Neutrophil (primary cell): ENCODE data around the gene TEKTIP1.
A peak's percentile ranks its signal among the peaks of the same experiment; 100 is the strongest.

ENCODE experiments used
- H3K27ac ChIP-seq: fragments of 200-600 bp; sonication (generic); 2 replicates; pipeline ENCODE4 v1.5.1; 2016; ENCODE audit warnings: mild to moderate bottlenecking, moderate library complexity
- H3K27me3 ChIP-seq: fragments of 200-600 bp; sonication (generic); 2 replicates; pipeline ENCODE4 v1.6.0; 2016; ENCODE audit warnings: mild to moderate bottlenecking
- H3K36me3 ChIP-seq: fragments of 200-600 bp; sonication (generic); 2 replicates; pipeline ENCODE4 v1.5.1; 2017
- H3K4me1 ChIP-seq, 2 experiments: fragments of 200-600 bp in 1 of 2; sonication (generic) in 1 of 2; 1 replicate in 1 of 2; 2 replicates in 1 of 2; pipeline versions ENCODE4 v1.5.1 to v1.6.1; 2013 to 2016; ENCODE audit warnings: low read depth in 1 of 2, low read length in 1 of 2, mild to moderate bottlenecking in 1 of 2, moderate library complexity in 1 of 2; ENCODE audit not compliant: control insufficient read depth in 1 of 2, insufficient read depth in 1 of 2
- H3K4me3 ChIP-seq, 2 experiments: fragments of 200-600 bp in 1 of 2; sonication (generic) in 1 of 2; 1 replicate in 1 of 2; 2 replicates in 1 of 2; pipeline ENCODE4 v1.5.1; 2013 to 2016; ENCODE audit warnings: low read depth in 1 of 2, low read length in 1 of 2, mild to moderate bottlenecking in 1 of 2, moderate library complexity in 1 of 2
- H3K9me3 ChIP-seq: fragments of 200-600 bp; sonication (generic); 2 replicates; pipeline ENCODE4 v1.5.1; 2016
- CTCF ChIP-seq: fragments of 200-600 bp; sonication (generic); IDR thresholded peaks from 2 replicates; pipeline ENCODE4 v1.5.1; 2016; ENCODE audit warnings: antibody characterized with exemption

Gene TEKTIP1

DNA sequence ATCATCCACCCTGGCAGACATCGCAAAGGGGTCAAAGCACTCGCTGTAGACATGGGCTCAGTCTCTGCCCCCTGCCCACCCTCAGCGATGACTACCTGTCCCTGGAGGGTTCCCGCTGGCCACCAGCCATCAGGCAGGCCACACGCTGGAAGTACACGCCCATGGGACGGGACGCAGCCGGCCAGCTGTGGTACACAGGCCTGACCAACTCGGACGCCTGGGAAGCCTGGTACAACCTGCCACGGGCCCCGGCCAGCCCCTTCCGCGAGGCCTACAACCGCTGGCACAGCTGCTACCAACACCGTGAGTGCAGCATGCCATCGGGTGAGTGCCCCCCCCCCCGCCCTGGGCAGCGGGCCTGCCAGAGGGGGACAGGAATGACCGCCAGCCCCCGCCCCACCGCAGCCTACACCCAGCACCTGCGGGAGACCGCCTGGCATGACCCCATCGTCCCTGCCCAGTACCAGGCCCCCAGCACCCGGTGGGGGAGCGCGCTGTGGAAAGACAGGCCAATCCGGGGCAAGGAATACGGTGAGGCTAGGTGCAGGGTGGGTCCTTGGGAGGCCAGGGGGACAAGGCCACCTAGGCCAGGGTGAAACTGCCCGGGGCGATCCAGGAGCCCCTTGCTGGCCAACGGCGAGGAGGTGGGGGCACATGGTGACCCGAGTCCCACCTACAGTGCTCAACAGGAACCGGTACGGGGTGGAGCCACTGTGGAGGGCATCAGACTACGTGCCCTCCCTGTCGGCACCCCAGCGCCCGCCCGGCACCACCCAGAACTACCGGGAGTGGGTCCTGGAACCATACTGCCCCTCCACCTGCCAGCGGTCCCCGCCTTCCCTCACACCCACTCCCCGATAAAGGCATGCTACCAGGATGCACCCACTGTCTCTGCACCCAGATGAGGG, 4.4 kb downstream of the TEKTIP1 start:
- no peak for TF ChIP-seq CTCF
- Histone ChIP-seq H3K36me3 (peaks cover 59% of the 10 kb centered on the region), H3K27ac (no peak overlapping the region), H3K27me3 (no peaks in the 10 kb centered on the region), H3K9me3 (no peaks in the 10 kb centered on the region), H3K4me1 (peaks cover 17 to 24% of the 10 kb centered on the region in 2 experiments), H3K4me3 (no peak overlapping the region)

GRCh38 chr19:3544058-3544376, 5.0 kb downstream of the TEKTIP1 start:
- no peak overlapping the region for H3K27ac ChIP-seq
- peaks cover 24 to 30% of the 10 kb centered on the region in 2 experiments for H3K4me1 ChIP-seq
- H3K27me3 ChIP-seq, result no peaks in the 10 kb centered on the region
- H3K4me3 ChIP-seq, result no peak overlapping the region
- TF ChIP-seq CTCF, result no peak
- peaks cover 52% of the 10 kb centered on the region for H3K36me3 ChIP-seq
- H3K9me3 ChIP-seq, result no peaks in the 10 kb centered on the region

GRCh38 chr19:3544742-3545668, 6.0 kb downstream of the TEKTIP1 start:
- Histone ChIP-seq H3K4me1 (peaks cover 32 to 39% of the 10 kb centered on the region in 2 experiments), H3K36me3 (peaks cover 46% of the 10 kb centered on the region), H3K27ac (peak overlapping the region; percentile 64), H3K27me3 (no peaks in the 10 kb centered on the region), H3K4me3 (no peak overlapping the region), H3K9me3 (no peaks in the 10 kb centered on the region)
- peak; percentile 95 for TF ChIP-seq CTCF

GRCh38 chr19:3545669-3546034, 6.7 kb downstream of the TEKTIP1 start:
- no peak overlapping the region for H3K4me3 ChIP-seq

More at GRCh38 chr19:3545669-3546034, 6.7 kb downstream of the TEKTIP1 start:
- Histone ChIP-seq H3K27ac (peak overlapping the region; percentile 64), H3K27me3 (no peaks in the 10 kb centered on the region), H3K9me3 (no peaks in the 10 kb centered on the region), H3K4me1 (peaks cover 34 to 40% of the 10 kb centered on the region in 2 experiments), H3K36me3 (peaks cover 46% of the 10 kb centered on the region)
- TF ChIP-seq CTCF, result no peak
